Stimulated activated CD8-positive, alpha-beta memory T cell treated with anti-CD3 and anti-CD28 coated beads, Interleukin-12 subunit alpha, Interleukin-12 subunit beta, amount 100 ng/mL, for 1 hour (primary cell): ENCODE measurements around the gene DDX60.
"Not testable (repeated sequence)": the region's sequence is repeated elsewhere in the genome, so short reads cannot be mapped to it uniquely, and the experiment has no call there.

Experiments
- DNase-seq: peaks from one replicate; pipeline ENCODE4 v3.0.0-alpha.2; 2020; ENCODE audit warnings: low read depth

DDX60 gene

GRCh38 chr4:168291242-168291641 is 27.3 kb downstream of the DDX60 start:
- no peak for DNase-seq

GRCh38 chr4:168285850-168286249 is 32.7 kb downstream of the DDX60 start:
- not testable (repeated sequence) for DNase-seq

GRCh38 chr4:168279556-168279955 is 39.0 kb downstream of the DDX60 start:
- DNase-seq = no peak

GRCh38 chr4:168275836-168276235 is 42.7 kb downstream of the DDX60 start:
- DNase-seq = no peak

- no peak for DNase-seq
These were observed 43.7 kb downstream of the DDX60 start for GRCh38 chr4:168274871-168275270.

- DNase-seq = no peak
These were observed 44.7 kb downstream of the DDX60 start for GRCh38 chr4:168273838-168274237.

GRCh38 chr4:168272488-168272887 is 46.1 kb downstream of the DDX60 start:
- no peak for DNase-seq

- DNase-seq = no peak
These were observed 48.7 kb downstream of the DDX60 start for GRCh38 chr4:168269896-168270295.

- no peak for DNase-seq
These were observed 53.2 kb downstream of the DDX60 start for GRCh38 chr4:168265327-168265726.

- no peak for DNase-seq
These were observed 53.6 kb downstream of the DDX60 start for GRCh38 chr4:168264903-168265302.

- DNase-seq = no peak
These were observed 55.5 kb downstream of the DDX60 start for GRCh38 chr4:168263039-168263438.

- DNase-seq = no peak
These were observed 59.5 kb downstream of the DDX60 start for GRCh38 chr4:168259096-168259495.

- DNase-seq = no peak
These were observed 60.8 kb downstream of the DDX60 start for GRCh38 chr4:168257768-168258167.

GRCh38 chr4:168248176-168248710 is 70.3 kb downstream of the DDX60 start:
- DNase-seq = no peak

GRCh38 chr4:168247603-168248002 is 70.9 kb downstream of the DDX60 start:
- DNase-seq = no peak

- DNase-seq = no peak
These were observed 76.6 kb downstream of the DDX60 start for GRCh38 chr4:168241953-168242352.

GRCh38 chr4:168240821-168241220 is 77.7 kb downstream of the DDX60 start:
- no peak for DNase-seq

- no peak for DNase-seq
These were observed 97.3 kb downstream of the DDX60 start for GRCh38 chr4:168221301-168221700.

GRCh38 chr4:168220893-168221292 is 97.7 kb downstream of the DDX60 start:
- DNase-seq = no peak

GRCh38 chr4:168218645-168219044 is 99.9 kb downstream of the DDX60 start:
- DNase-seq = no peak

GRCh38 chr4:168213511-168213910 is 105.0 kb downstream of the DDX60 start:
- DNase-seq = not testable (repeated sequence)

- no peak for DNase-seq
These were observed 105.9 kb downstream of the DDX60 start for GRCh38 chr4:168212656-168213055.

- DNase-seq = no peak
These were observed 109.5 kb downstream of the DDX60 start for GRCh38 chr4:168208957-168209614.

GRCh38 chr4:168203233-168203911 is 115.2 kb downstream of the DDX60 start:
- no peak for DNase-seq
